CD4-positive, alpha-beta T cell treated with Interleukin-1 beta for 1 hour (primary cell): ENCODE data around the gene CDKAL1.
"Not testable (repeated sequence)": the region's sequence is repeated elsewhere in the genome, so short reads cannot be mapped to it uniquely, and the experiment has no call there.

Experiments
- DNase-seq, 2 donors: peaks; one replicate each; pipeline ENCODE4 v3.0.0-alpha.2; 2020 to 2022

The CDKAL1 gene

DNA sequence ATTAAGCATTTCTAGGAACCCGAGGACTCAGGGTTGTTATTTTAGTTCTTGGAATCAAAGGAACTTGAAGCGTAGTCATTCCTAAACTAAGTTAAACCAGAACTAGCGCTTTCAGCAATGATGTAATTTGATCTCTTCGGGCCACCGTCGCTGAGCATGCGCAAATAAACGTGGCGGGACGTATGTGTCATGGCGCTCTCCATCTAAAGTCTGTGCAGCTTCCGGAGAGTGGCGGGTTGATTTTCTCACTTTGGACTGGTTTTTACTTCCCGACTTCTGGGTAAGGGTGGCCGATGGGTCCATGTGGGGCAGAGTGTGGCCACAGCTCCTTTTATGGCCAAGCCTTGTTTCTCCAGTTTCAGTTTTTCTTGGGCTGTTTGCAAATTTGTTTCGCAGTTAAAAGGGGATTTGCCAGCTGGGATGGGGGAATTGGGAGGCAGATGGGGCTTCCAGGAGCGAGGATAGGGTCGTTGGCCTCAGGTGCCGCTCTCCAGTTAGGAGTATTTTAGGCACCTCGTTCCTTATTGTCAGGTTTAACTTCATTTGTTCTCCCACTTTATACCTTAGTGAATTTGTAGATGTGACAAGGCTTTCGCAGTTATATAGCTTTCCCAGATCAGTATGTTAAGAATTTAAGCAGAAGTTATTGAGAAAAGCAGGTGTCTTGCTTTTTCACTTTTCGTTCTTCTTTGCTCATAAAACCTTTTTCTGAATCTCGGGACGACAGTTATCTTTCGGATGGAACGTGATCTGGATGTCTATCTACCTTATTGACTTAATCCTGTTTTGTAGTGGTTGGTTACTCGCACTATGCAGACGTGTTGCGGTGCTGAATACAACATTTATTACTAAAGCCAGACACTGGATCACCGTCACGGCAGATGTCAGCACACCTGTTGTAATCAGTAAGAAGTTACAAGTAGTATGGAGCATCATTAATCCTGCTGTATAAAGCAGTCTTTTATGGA lies at the start of gene CDKAL1:
Gene CDKAL1 (plus strand): TSS at position 163 of the 968 bp plus-strand sequence. CDS start 11,894 bp downstream, outside the sequence.
- DNase-seq = peak; percentile 89 to 92

DNA sequence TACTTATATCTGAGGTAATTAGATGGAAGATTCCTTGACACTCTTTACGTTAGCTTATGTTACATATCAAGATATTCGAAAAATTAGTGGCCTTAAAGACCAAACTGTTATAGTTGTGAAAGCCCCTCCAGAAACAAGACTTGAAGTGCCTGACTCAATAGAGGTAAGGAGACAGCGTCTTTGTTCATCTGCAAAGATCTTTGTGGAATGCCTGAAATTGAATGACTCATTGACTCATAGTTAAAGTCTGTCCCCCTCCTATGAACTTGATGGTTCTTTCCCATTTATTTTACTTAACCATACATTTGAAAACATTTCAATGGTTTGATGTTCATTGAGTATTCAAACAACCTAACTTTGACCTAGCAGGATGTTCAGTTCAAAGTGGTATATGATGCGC lies 47.6 kb upstream of the CDKAL1 start:
- DNase-seq = no peak

DNA sequence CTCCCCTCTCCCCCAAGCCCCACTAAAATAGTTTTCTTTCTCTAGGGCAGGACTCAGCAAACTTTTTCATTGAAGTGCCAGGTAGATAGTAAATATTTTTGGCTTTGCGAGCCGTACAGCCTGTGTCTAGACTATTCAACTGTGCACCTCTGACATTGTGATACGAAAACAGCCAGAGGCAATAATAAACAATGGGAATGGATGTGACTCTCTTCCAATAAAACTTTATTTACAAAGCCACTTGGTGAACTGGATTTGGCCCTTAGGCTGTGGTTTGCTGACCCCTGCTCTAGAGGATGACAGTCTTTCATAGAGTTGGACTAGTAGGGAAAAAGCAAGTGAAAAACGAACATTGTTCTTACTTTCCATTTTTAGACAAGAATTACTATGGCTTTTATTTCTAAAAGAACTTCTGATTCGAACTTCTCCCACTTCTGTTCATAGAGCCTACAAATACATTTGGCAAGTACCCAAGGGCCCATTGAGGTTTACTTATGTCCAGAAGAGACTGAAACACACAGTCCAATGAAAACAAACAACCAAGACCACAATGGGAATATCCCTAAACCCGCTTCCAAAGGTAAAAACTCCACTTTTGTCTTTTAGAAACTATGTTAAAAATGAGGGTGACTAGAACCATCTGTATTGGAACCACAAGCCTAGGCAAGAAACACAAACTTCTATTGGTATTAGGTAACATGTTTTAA lies 46.4 kb upstream of the CDKAL1 start:
- no peak for DNase-seq

DNA sequence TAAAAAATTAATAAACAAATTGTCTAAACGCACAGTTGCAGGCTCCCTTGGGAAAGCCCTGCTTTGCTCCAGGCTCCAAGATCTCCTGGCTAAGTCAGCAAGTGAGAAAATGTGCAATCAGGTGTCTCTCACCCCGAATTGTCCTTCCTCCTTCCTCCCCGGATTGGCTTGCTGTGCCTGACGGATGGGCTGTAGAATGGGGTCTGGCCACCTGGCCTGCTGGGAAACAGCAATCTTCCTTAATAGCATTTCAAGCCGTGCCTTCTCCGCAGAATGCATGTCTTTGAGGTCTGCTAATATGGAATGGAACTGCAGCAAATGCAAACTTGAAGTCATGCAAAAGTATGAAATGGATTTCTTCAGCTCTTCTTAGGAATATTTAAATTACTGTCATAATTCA lies 43.7 kb upstream of the CDKAL1 start:
- no peak for DNase-seq

DNA sequence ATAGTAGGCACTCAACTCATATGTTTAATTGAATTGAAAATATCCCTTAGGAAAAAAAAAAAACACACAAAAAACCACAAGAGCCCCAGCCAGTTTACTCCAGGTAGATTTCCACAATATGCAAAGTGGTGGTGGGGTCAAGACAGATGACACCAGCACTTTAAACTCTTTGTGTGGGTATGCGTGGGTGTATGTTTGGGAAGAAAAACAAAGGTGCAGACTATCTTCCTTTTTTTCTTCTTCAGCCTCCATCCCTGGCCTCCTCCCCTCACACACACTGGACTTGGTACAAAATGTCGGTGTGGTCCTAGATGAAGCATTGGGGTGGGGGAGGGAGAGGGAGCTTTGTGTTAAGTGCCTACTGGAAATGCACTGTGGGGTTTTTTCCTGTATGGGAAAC lies 42.2 kb upstream of the CDKAL1 start:
- no peak for DNase-seq

DNA sequence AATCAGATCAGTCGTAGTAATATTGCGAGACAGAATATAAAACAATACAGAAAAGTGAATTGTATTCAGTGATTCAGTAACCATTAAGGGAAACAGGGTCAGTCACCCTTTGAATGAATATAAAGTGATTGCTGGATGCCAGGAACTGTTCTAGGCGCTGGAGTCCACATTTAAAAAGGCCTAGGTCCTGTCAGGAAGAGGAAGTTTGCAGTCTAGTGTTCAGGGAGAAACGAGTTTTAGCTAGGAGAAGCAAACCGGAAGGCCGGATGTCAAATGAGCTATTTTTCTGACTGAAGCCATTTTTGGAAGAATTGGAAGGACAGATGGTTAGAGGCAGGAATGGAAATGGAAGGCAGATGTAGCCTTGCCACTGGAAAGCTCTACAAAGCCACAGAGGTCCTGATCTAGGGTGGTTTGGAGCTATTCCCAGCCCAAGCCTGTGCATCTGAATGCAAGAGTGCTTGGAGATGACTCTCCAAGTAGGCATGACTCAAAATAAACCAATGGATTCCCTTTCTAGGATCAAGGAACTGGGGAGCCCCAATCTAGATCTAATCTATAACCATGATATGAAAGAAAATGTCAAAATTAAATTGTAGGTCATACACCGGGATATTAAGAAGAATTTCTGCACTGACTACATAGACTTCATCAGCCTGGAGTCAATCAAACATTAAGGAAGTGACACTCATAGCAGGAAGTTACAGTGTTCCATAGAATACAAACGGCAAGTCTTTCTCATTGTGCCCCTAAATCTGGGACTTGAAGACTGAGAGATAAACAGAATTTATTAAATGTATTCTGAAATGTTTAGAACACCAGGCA lies 36.8 kb upstream of the CDKAL1 start:
- no peak for DNase-seq

DNA sequence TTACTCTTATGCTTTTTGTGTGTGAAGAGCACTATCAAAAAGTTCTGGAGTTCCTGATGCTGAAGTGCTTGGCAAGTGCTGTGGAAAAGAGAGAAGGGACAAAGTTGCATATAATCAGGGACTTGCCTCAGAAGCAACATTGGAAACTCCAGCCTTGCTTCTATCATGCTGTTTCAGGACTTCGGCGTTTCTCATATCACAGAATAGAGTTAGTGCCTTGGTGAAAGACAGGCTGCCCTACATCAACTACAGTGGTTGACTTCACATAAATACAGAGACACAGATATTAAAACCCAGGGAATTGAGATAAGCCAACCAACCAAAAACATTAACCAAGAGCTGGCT lies 36.2 kb upstream of the CDKAL1 start:
- DNase-seq = no peak

DNA sequence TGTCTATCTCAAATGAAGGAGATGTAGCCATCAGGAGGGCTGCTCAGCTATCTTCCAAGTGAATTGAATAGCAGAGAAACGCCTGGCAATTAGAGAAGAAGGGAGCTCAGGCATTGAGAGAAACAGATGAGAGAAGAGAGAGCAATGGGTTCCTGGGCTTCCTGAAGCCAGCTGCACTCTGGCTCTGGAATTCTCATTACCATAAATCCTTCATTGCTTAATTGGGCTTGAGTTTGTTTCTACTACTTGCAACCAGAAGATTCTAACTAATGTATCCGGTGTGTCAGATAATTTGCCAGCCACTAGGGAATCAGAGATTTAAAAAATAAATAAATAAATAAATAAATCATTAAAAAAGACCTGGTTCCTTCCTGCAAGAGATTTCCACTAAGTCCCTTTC lies 25.0 kb upstream of the CDKAL1 start:
- DNase-seq = no peak

DNA sequence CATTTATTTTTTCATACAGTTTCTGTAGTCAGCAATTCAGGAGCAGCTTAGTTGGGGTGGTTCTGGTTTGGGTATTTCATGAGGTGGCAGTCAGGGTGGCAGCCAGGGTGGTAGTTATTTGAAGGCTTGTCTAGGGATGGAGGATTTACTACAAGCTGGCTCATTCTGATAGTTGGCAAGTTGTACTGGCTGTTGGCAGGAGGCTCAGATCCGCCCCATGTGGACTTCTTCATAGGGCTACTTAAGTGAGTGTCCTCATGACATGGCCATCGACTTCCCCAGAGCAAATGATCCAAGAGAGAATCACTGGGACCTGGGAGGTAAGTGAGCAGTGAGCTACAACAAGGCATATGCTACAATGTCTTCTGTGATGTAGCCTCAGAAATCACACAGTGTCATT lies 22.4 kb upstream of the CDKAL1 start:
- DNase-seq = no peak

DNA sequence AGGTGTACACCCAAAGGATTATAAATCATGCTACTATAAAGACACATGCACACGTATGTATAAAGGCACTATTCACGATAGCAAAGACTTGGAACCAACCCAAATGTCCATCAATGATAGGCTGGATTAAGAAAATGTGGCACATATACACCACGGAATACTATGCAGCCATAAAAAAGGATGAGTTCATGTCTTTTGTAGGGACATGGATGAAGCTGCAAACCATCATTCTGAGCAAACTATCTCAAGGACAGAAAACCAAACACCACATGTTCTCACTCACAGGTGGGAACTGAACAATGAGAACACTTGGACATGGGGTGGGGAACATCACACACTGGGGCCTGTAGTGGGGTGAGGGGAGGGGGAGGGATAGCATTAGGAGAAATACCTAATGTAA lies 9.0 kb upstream of the CDKAL1 start:
- DNase-seq = not testable (repeated sequence)

DNA sequence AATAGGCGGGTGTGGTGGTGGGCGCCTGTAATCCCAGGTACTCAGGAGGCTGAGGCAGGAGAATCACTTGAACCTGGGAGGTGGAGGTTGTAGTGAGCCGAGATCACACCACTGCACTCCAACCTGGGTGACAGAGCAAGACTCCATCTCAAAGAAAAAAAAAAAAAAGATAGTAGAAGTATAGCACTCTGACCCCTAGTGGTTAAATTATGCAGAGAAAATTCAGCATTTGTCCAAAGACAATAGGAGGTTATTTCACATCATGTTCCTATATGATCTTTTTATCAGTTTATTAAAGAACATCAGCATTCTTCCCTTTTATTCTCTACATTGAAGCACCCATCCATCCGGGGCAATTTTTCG lies 5.2 kb upstream of the CDKAL1 start:
- peak in 1 of 2 donors; percentile 64 for DNase-seq

DNA sequence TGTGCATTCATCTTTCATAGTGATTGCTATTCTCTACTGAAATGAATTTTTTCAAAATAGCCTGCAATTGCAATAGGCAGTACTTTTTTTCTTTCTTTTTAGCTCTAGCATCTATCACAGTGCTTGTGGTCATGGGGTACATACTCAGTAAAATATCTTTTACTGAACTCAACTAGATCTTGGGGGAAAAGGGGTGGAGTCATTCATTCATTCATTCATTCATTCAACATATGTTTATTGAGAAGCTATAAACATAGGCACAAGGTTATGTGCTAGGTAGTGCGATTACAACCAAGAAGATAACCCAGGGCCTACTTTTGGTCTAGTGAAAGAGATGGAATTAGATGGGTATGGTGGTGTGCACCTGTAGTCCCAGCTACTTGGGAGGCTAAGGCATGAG lies 1.4 kb upstream of the CDKAL1 start:
- no peak for DNase-seq

DNA sequence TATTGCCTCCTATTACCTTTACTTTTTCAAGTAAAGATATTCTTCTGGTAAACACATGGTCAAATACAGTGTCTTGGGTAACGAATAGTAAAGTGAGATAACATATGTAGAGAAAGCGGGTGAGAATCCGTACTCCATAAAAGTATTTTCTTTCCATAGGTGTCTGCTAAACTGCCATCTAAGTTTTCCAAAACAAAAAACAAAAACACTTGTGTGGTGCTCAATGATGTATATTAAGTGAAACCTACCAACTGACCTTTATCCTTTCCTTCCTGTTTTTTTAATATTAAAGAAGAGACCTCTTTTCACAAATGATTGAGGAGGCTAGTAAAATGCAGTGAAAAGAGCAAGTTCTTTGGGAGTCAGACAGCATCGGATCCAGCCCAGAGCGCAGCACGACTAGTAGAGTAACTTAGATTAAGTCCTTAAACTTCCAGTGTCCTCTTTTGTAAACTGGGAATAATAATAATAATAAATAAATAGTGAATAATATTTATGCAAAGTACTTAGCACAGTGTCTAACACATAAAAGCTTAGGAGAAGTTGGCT lies 437 bp upstream of the CDKAL1 start:
- no peak for DNase-seq

DNA sequence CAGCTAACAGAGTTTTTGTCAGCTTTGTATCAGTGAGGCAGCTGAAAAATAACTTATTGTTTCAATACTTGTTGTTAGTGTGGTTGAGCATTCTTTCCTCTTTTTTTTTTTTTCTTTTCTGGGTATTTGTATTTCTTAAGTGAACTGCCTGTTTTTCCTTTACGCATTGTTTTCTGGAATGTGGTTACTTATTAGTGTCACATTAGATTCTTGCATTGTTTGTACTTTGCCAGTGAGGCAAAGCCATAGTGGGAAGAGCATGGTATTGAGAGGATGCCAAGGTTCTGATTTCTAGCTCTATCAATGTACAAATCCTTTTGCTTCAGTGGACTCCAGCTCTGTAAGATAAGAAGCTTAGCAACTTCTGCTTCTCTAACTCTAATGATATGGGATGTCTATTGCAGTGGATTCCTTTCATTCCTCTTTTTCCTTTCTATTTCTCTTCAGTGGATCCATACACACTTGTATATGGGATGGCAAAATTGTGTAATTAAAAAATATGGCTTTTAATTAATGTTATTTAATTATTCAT lies 3.9 kb downstream of the CDKAL1 start:
- no peak for DNase-seq

DNA sequence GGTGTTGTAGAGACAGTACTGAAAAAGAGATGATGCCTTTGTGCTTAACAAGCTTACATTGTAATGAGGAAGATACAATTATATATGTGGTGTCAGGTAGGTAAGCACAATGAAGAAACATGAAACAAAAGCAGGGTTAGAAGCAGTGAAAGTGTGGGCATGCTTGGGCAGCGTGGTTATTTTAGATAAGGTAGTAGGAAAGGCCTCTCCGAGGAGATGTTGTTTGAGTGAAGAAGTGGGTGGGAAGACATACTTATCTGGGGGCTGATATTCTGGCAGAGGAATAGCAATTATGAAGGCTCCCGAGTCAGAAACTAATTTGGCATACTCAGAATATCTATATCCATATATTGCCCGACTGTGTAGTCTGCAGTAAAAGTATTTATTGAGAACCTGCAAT lies 4.7 kb downstream of the CDKAL1 start:
- no peak for DNase-seq

DNA sequence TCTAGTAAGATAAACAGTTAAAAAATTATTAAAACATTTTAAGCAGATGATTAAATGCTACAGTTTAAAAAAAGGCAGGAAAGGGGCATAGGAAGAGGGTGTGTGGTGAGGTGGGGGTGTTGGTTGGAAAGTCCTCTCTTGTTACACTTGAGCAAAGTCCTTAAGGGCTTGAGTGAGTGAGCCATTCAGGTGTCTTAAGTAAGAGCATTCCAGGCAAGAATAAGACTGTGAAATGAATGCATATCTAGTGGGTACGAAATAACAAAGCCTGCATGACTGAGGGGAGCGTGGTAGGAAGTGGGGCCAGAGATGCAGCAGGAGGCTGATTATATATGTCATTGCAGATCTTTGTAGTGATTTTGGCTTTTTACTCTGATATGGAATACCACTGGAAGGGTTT lies 5.1 kb downstream of the CDKAL1 start:
- no peak for DNase-seq

DNA sequence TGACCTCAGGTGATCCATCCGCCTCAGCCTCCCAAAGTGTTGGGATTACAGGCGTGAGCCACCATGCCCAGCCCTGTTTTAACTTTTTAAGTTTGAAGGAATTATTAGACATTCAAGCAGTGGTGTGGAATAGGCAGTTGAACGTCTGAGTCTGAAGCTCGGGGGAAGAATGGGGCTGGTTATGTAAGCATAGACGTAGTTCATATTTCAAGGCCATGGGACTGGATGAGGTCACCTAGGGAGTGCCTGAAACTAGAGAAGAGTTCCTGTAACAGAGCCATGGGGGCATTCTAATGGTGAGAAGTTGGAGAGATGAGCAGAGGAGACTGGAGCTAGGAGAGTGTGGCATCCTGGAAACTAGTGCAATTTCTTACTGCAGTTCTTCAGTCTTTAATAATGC lies 6.4 kb downstream of the CDKAL1 start:
- DNase-seq = no peak

DNA sequence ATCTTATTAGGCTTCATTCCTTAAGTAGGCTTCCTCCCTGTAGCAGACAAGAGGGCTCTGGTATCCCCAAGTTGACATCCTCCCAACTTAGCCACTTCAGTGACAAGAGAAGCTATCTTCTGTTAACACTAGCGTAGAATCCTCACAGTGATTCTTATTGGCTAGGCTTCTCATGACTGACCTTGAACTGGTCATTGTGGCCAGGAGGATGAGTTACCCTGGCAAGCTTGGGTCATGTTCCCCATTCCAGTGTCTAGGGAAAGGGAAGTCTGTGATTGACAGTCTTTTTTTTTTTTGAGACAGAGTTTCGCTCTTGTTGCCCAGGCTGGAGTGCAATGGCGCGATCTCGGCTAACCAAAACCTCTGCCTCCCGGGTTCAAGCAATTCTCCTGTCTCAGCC lies 7.1 kb downstream of the CDKAL1 start:
- DNase-seq = no peak

DNA sequence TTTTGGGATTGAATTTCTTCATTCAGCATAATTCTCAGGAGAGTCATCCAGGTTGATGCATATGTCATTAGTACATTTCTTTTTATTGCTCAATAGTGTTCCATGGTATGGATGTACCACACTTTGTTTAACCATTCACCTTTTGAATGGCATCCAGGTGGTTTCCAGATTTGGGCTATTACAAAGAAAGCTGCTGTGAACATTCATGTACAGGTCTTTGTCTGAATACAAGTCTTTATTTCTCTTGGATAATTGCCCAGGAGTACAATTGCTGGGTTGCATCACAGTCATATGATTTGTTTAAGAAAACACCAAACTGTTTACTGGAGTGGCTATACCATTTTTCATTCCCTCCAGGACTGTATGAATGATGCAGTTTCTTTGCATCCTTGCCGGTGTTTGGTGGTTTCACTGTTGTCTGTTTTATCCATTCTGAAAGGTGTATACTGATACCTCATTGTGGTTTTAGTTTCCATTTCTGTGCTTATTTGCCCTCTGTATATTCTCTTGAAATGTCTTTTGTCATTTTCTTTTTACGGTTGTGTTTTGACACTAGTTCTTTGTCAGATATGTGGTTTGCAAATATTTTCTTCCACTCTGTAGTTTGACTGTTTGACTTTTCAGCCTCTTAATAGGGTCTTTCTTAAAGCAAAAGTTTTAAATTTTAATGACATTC lies 8.8 kb downstream of the CDKAL1 start:
- DNase-seq = no peak

DNA sequence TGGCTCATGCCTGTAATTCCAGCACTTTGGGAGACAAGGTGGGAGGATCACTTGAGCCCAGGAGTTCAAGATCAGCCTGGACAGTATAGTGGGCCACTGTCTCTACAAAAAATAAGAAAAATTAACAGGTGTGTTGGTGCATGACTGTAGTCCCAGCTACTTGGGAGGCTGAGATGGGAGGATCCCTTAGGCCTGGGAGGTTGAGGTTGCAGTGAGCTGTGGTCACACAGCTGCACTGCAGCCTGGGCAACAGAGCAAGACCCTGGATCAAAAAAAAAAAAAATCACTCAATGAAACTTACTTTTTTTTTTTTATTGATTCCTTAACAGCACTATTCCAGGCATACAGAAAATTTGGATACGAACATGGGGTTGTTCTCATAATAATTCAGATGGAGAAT lies 14.0 kb downstream of the CDKAL1 start:
- DNase-seq = no peak

DNA sequence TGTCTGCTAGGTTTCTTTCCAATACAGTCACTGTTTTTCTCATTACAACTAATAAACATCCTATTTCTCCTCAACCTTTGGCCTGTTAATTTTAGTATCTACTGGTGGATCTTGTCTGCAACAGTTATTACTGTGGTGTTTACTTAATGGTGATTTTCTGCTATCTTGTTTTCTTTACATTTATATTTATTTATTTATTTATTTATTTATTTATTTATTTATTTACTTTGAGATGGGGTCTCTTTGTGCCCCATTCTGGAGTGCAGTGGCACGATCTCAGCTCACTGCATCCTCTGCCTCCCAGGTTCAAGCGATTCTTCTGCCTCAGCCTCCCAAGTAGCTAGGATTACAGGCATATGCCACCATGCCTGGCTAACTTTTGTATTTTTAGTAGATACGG lies 15.1 kb downstream of the CDKAL1 start:
- not testable (repeated sequence) for DNase-seq

DNA sequence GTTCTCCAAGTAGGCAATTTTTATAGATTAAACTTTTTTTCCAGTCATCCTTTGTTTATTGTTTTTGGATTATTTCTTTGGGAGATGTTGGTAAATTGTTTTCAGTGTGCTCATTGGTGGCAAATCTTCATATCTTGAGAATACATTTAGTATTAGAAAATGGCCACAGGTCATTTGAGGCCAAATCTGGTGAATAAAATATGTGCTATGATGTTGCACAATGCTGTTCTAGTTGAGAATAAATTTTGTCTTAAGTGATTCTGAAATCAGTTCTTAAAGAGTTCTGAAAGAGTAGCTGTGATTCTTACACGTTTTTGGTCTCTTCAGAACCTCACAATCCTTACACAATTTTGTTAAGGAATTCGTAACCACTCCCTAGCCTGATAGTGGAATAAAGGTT lies 20.1 kb downstream of the CDKAL1 start:
- DNase-seq = no peak
